Mesenchymal stem cell (in vitro differentiated cells and primary cell): ENCODE measurements around the gene OR5C1.
A peak's percentile ranks its signal among the peaks of the same experiment; 100 is the strongest.

ENCODE experiments used
- DNase-seq: peaks from one replicate; pipeline ENCODE4 v3.0.0-alpha.2; 2013
- H2AFZ ChIP-seq: one replicate; pipeline ENCODE4 v1.6.1; 2013; ENCODE audit warnings: low read depth, mild to moderate bottlenecking, control low read depth, inconsistent platforms, low read length, moderate library complexity
- H2AK5ac ChIP-seq: 2 replicates; pipeline ENCODE4 v1.6.1; 2013; ENCODE audit warnings: low read length, moderate library complexity, mild to moderate bottlenecking, inconsistent platforms; ENCODE audit not compliant: severe bottlenecking
- H2BK120ac ChIP-seq: one replicate; pipeline ENCODE4 v1.6.1; 2013; ENCODE audit warnings: low read depth, mild to moderate bottlenecking, inconsistent platforms, low read length, moderate library complexity
- H2BK12ac ChIP-seq, 2 experiments: one replicate each; pipeline ENCODE4 v1.6.1; 2013; ENCODE audit warnings: inconsistent platforms in 2 of 2, low read length in 2 of 2, mild to moderate bottlenecking in 2 of 2, moderate library complexity in 2 of 2, control low read depth in 1 of 2
- H2BK15ac ChIP-seq: one replicate; pipeline ENCODE4 v1.6.1; 2013; ENCODE audit warnings: mild to moderate bottlenecking, low read depth, inconsistent platforms; ENCODE audit not compliant: poor library complexity, severe bottlenecking
- H2BK5ac ChIP-seq: 2 replicates; pipeline ENCODE4 v1.6.1; 2013; ENCODE audit warnings: low read depth, mild to moderate bottlenecking, low read length, control low read depth, inconsistent platforms; ENCODE audit not compliant: poor library complexity, severe bottlenecking
- H3K14ac ChIP-seq, 2 experiments: one replicate each; pipeline ENCODE4 v1.6.1; 2013; ENCODE audit warnings: inconsistent platforms in 2 of 2, low read length in 2 of 2, control low read depth in 1 of 2, mild to moderate bottlenecking in 1 of 2, moderate library complexity in 1 of 2
- H3K18ac ChIP-seq, 2 experiments: one replicate each; pipeline ENCODE4 v1.6.1; 2013; ENCODE audit warnings: inconsistent platforms in 2 of 2, low read length in 2 of 2, control low read depth in 1 of 2, low read depth in 1 of 2, mild to moderate bottlenecking in 1 of 2
- H3K23ac ChIP-seq, 2 experiments: one replicate each; pipeline ENCODE4 v1.6.1; 2013; ENCODE audit warnings: inconsistent platforms in 2 of 2, low read length in 2 of 2, mild to moderate bottlenecking in 2 of 2, moderate library complexity in 2 of 2, control low read depth in 1 of 2
- H3K27ac ChIP-seq: 2 replicates; pipeline ENCODE4 v1.5.1; 2013; ENCODE audit warnings: mild to moderate bottlenecking, moderate library complexity, low read length, control low read depth, inconsistent platforms; ENCODE audit not compliant: poor library complexity, severe bottlenecking
- H3K27me3 ChIP-seq, 2 experiments: 2 replicates each; pipeline versions ENCODE4 v1.6.1 to v1.7.0; 2013; ENCODE audit warnings: low read length in 2 of 2, mild to moderate bottlenecking in 2 of 2, moderate library complexity in 2 of 2, control low read depth in 1 of 2, inconsistent platforms in 1 of 2; ENCODE audit not compliant: control insufficient read depth in 1 of 2, insufficient read depth in 1 of 2
- H3K36me3 ChIP-seq, 2 experiments: 2 replicates each; pipeline versions ENCODE4 v1.6.1 to v1.7.0; 2013; ENCODE audit warnings: low read length in 2 of 2, control low read depth in 1 of 2, inconsistent platforms in 1 of 2, low read depth in 1 of 2, mild to moderate bottlenecking in 1 of 2; ENCODE audit not compliant: insufficient read depth in 2 of 2, control insufficient read depth in 1 of 2
- H3K4ac ChIP-seq, 2 experiments: one replicate each; pipeline ENCODE4 v1.6.1; 2013; ENCODE audit warnings: inconsistent platforms in 2 of 2, low read length in 2 of 2, mild to moderate bottlenecking in 2 of 2, moderate library complexity in 2 of 2, control low read depth in 1 of 2, low read depth in 1 of 2
- H3K4me1 ChIP-seq: 2 replicates; pipeline ENCODE4 v1.6.1; 2013; ENCODE audit warnings: low read depth, low read length, control low read depth; ENCODE audit not compliant: control insufficient read depth, insufficient read depth
- H3K4me2 ChIP-seq: 2 replicates; pipeline ENCODE4 v1.6.1; 2013; ENCODE audit warnings: low read length, mild to moderate bottlenecking, inconsistent platforms; ENCODE audit not compliant: poor library complexity, severe bottlenecking
- H3K4me3 ChIP-seq, 2 experiments: 2 replicates each; pipeline versions ENCODE4 v1.5.1 to v1.7.0; 2013; ENCODE audit warnings: low read length in 2 of 2, mild to moderate bottlenecking in 2 of 2, control low read depth in 1 of 2, low read depth in 1 of 2; ENCODE audit not compliant: insufficient read depth in 1 of 2
- H3K79me1 ChIP-seq: replicated peaks from 2 replicates; pipeline ENCODE4 v1.6.1; 2013; ENCODE audit warnings: mild to moderate bottlenecking, control low read depth, low read length, inconsistent platforms; ENCODE audit not compliant: poor library complexity, severe bottlenecking
- H3K9ac ChIP-seq: 2 replicates; pipeline ENCODE4 v1.7.0; 2013; ENCODE audit warnings: mild to moderate bottlenecking, low read length, moderate library complexity
- H3K9me3 ChIP-seq: 2 replicates; pipeline ENCODE4 v1.7.0; 2013; ENCODE audit warnings: mild to moderate bottlenecking, low read length; ENCODE audit not compliant: control insufficient read depth
- H4K8ac ChIP-seq: one replicate; pipeline ENCODE4 v1.6.1; 2013; ENCODE audit warnings: inconsistent platforms, mild to moderate bottlenecking, low read length, moderate library complexity
- H4K91ac ChIP-seq: one replicate; pipeline ENCODE4 v1.6.1; 2013; ENCODE audit warnings: mild to moderate bottlenecking, low read length, inconsistent platforms
- WGBS: methylation state at CpG from one replicate; pipeline ENCODE4 v1.1.7; 2013; ENCODE audit warnings: mixed read lengths; 5-methylcytosine and 5-hydroxymethylcytosine counted together

Gene OR5C1

GRCh38 chr9:122816163-122816867 is 27.6 kb downstream of the OR5C1 start:
- Histone ChIP-seq H3K27ac (peak overlapping the region; percentile 57), H2AK5ac (no peak overlapping the region), H2BK15ac (no peak overlapping the region), H3K79me1 (peaks cover 11% of the 10 kb centered on the region), H4K8ac (no peak overlapping the region), H3K23ac (no peak overlapping the region), H3K36me3 (peaks cover 10 to 43% of the 10 kb centered on the region in 2 experiments), H2BK12ac (no peak overlapping the region), H3K4me2 (peak overlapping the region; percentile 24), H2AFZ (no peak overlapping the region), H3K18ac (no peak overlapping the region), H3K4me3 (no peak overlapping the region), H3K9me3 (no peaks in the 10 kb centered on the region), H3K27me3 (no peaks in the 10 kb centered on the region), H3K14ac (no peak overlapping the region), H4K91ac (no peak overlapping the region), H3K9ac (no peak overlapping the region), H3K4ac (no peak overlapping the region), H2BK5ac (no peak overlapping the region), H3K4me1 (peaks cover 5% of the 10 kb centered on the region), H2BK120ac (no peak overlapping the region)
- no peak for DNase-seq
- 96% methylated on average over 17 of the region's 17 CpGs for WGBS

GRCh38 chr9:122819326-122819725 is 30.6 kb downstream of the OR5C1 start:
- Histone ChIP-seq H3K4me3 (no peak overlapping the region), H3K9me3 (no peaks in the 10 kb centered on the region), H2BK15ac (no peak overlapping the region), H3K14ac (no peak overlapping the region), H2BK12ac (no peak overlapping the region), H3K4me2 (no peak overlapping the region), H3K27ac (peak overlapping the region; percentile 32), H3K79me1 (peaks cover 24% of the 10 kb centered on the region), H2AFZ (no peak overlapping the region), H3K9ac (peak overlapping the region; percentile 8), H3K4me1 (peaks cover 5% of the 10 kb centered on the region), H3K4ac (no peak overlapping the region), H3K36me3 (peaks cover 20 to 69% of the 10 kb centered on the region in 2 experiments), H3K18ac (no peak overlapping the region), H2AK5ac (no peak overlapping the region), H3K23ac (no peak overlapping the region), H4K8ac (no peak overlapping the region), H2BK5ac (no peak overlapping the region), H3K27me3 (no peaks in the 10 kb centered on the region), H4K91ac (no peak overlapping the region), H2BK120ac (no peak overlapping the region)
- WGBS = 50% methylated on average over 1 of the region's 3 CpGs
- peak; percentile 85 for DNase-seq

GRCh38 chr9:122819791-122820489 is 31.2 kb downstream of the OR5C1 start:
- Histone ChIP-seq H2BK120ac (no peak overlapping the region), H2AFZ (no peak overlapping the region), H3K9me3 (no peaks in the 10 kb centered on the region), H3K27me3 (no peaks in the 10 kb centered on the region), H3K23ac (peak overlapping the region in 1 of 2 experiments; percentile 96), H2BK5ac (no peak overlapping the region), H3K4me2 (no peak overlapping the region), H2BK12ac (peak overlapping the region; percentile 46 to 90), H3K9ac (peak overlapping the region; percentile 8), H3K36me3 (peaks cover 17 to 67% of the 10 kb centered on the region in 2 experiments), H3K18ac (peak overlapping the region; percentile 10 to 86), H4K91ac (no peak overlapping the region), H2AK5ac (no peak overlapping the region), H4K8ac (peak overlapping the region; percentile 10), H2BK15ac (peak overlapping the region; percentile 33), H3K79me1 (peaks cover 21% of the 10 kb centered on the region), H3K27ac (peak overlapping the region; percentile 32), H3K4me3 (no peak overlapping the region), H3K14ac (no peak overlapping the region), H3K4ac (peak overlapping the region in 1 of 2 experiments; percentile 78), H3K4me1 (peaks cover 5% of the 10 kb centered on the region)
- DNase-seq = peak; percentile 80
- 37% methylated on average over 9 of the region's 9 CpGs for whole genome bisulfite sequencing

GRCh38 chr9:122820490-122820845 is 31.7 kb downstream of the OR5C1 start:
- Histone ChIP-seq H3K4me1 (peaks cover 5% of the 10 kb centered on the region), H3K4ac (peak overlapping the region in 1 of 2 experiments; percentile 78), H3K18ac (peak overlapping the region; percentile 10 to 86), H3K9me3 (no peaks in the 10 kb centered on the region), H2AK5ac (no peak overlapping the region), H3K4me2 (no peak overlapping the region), H3K14ac (no peak overlapping the region), H2AFZ (no peak overlapping the region), H3K4me3 (no peak overlapping the region), H3K9ac (no peak overlapping the region), H3K23ac (no peak overlapping the region), H3K36me3 (peaks cover 15 to 69% of the 10 kb centered on the region in 2 experiments), H2BK15ac (peak overlapping the region; percentile 33), H2BK12ac (peak overlapping the region; percentile 37 to 46), H3K27me3 (no peaks in the 10 kb centered on the region), H2BK5ac (no peak overlapping the region), H4K91ac (no peak overlapping the region), H2BK120ac (no peak overlapping the region), H4K8ac (no peak overlapping the region), H3K27ac (no peak overlapping the region), H3K79me1 (peaks cover 20% of the 10 kb centered on the region)
- no peak for DNase-seq
- WGBS = 94% methylated on average over 7 of the region's 11 CpGs
